ENCODE results near the gene FAM43B.

DNA sequence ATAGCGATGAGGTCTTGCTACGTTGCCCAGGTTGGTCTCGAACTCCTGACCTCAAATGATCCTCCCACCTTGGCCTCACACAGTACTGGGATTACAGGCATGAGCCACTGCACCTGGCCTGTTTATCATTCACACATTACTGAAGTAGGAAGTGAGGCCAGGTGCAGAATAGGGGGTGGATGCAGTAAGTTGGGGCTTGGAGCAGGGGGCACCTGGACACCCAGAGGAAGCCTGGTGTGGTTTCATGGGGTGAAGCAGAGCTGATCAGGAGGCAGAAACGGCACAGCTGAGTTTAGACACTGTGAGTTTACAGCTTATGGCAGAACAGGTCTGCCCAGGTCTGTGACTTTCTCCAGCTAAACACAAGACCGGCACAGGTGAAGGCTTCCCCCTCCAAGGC is 41.4 kb downstream of the FAM43B start:
- TF ChIP-seq, protein P1, sequence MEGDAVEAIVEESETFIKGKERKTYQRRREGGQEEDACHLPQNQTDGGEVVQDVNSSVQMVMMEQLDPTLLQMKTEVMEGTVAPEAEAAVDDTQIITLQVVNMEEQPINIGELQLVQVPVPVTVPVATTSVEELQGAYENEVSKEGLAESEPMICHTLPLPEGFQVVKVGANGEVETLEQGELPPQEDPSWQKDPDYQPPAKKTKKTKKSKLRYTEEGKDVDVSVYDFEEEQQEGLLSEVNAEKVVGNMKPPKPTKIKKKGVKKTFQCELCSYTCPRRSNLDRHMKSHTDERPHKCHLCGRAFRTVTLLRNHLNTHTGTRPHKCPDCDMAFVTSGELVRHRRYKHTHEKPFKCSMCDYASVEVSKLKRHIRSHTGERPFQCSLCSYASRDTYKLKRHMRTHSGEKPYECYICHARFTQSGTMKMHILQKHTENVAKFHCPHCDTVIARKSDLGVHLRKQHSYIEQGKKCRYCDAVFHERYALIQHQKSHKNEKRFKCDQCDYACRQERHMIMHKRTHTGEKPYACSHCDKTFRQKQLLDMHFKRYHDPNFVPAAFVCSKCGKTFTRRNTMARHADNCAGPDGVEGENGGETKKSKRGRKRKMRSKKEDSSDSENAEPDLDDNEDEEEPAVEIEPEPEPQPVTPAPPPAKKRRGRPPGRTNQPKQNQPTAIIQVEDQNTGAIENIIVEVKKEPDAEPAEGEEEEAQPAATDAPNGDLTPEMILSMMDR (IDR thresholded peaks at IDR 0.05; ENCODE audit: low read length), result no peak
- TF ChIP-seq EZH2 (optimal IDR thresholded peaks at IDR 0.05; ENCODE audit: low read depth, low read length) (no peak), EZH2phosphoT487 (IDR thresholded peaks at IDR 0.05; ENCODE audit: low read length) (no peak)

Measured in MM.1S (cell line).